H1 (cell line): ENCODE measurements around the gene SERAC1.

Experiments
- CTCF ChIP-seq, 3 experiments: IDR thresholded peaks; 1 replicate in 2 of 3; 2 replicates in 1 of 3; pipeline versions ENCODE4 v1.5.1 to v1.6.1; 2011; ENCODE audit warnings: low read length in 3 of 3, mild to moderate bottlenecking in 3 of 3, inconsistent platforms in 2 of 3, low read depth in 1 of 3, moderate library complexity in 1 of 3; ENCODE audit not compliant: insufficient read depth in 1 of 3; ENCODE audit errors: control extremely low read depth in 1 of 3
- RXRA ChIP-seq: IDR thresholded peaks from 2 replicates; pipeline ENCODE4 v1.6.1; 2011; ENCODE audit warnings: low read depth, mild to moderate bottlenecking, low read length, moderate library complexity; ENCODE audit not compliant: insufficient read depth
- SIRT6 ChIP-seq: IDR thresholded peaks from one replicate; pipeline ENCODE4 v1.7.1; 2012; ENCODE audit warnings: low read length, inconsistent platforms
- ZNF274 ChIP-seq: IDR thresholded peaks from 2 replicates; pipeline ENCODE4 v1.7.0; 2012; ENCODE audit warnings: low read length, borderline replicate concordance; ENCODE audit errors: extremely low read depth

- TF ChIP-seq CTCF (IDR thresholded peaks at IDR 0.05; ENCODE audit: control extremely low read depth in 1 of 3, insufficient read depth in 1 of 3, low read depth in 1 of 3, low read length in 3 of 3) (peak in 1 of 3 experiments; percentile 27; a peak in 1 of 4 replicates), SIRT6 (no peak), ZNF274 (no peak), RXRA (no peak)
These were observed 36.1 kb downstream of the SERAC1 start for GRCh38 chr6:158131926-158132325.
